IMR-90 (cell line): ENCODE results near the gene CUBN. TPM values are rescaled to one million over a fixed set of nuclear protein-coding genes. Genes with fewer than 3 reads are reported as not detected.
A peak's percentile ranks its signal among the peaks of the same experiment; 100 is the strongest.

Experiments
- ATAC-seq: fragments of 200-7000 bp; cut with Tn5 transposase; 2 replicates; pipeline ENCODE4 v1.9.1; 2020; ENCODE audit warnings: low read depth, mild to moderate bottlenecking, moderate library complexity
- BruUV-seq: library from RNA; stranded (reverse); fragments of 400-500 nt; replicated peaks from 2 replicates; lab custom pipeline; 2021; lab: Mats Ljungman, UMichigan
- CTCF ChIA-PET: fragments of 300-600 bp; formaldehyde crosslinking; extraction: SDS; loops from one replicate; lab custom pipeline; 2021; ENCODE audit warnings: antibody characterized with exemption; lab: Yijun Ruan, JAX
- POLR2A ChIA-PET: fragments of 300-600 bp; sonication (Branson Sonifier 250); formaldehyde crosslinking; loops from one replicate; lab custom pipeline; 2022; ENCODE audit warnings: antibody characterized with exemption; ENCODE audit not compliant: unreplicated experiment; lab: Charles Lee
- DNase-seq: peaks from one replicate; pipeline ENCODE4 v3.0.0; 2013
- H2AFZ ChIP-seq: replicated peaks from 2 replicates; pipeline ENCODE3; 2013; ENCODE audit warnings: low read length, mild to moderate bottlenecking; ENCODE audit not compliant: poor library complexity
- H2AK5ac ChIP-seq: 2 replicates; pipeline ENCODE4 v1.6.1; 2013; ENCODE audit warnings: low read depth, low read length, inconsistent platforms
- H2AK9ac ChIP-seq: replicated peaks from 2 replicates; pipeline ENCODE3; 2013; ENCODE audit warnings: mild to moderate bottlenecking, low read depth, low read length, moderate library complexity; ENCODE audit not compliant: poor library complexity
- H2BK120ac ChIP-seq: 2 replicates; pipeline ENCODE4 v1.6.1; 2013; ENCODE audit warnings: low read depth, low read length, inconsistent platforms
- H2BK15ac ChIP-seq: 3 replicates; pipeline ENCODE4 v1.6.1; 2013; ENCODE audit warnings: low read depth, low read length, inconsistent platforms
- H2BK20ac ChIP-seq: 2 replicates; pipeline ENCODE4 v1.6.1; 2013; ENCODE audit warnings: low read depth, mild to moderate bottlenecking, inconsistent platforms, low read length, moderate library complexity
- H2BK5ac ChIP-seq: 2 replicates; pipeline ENCODE4 v1.6.1; 2013; ENCODE audit warnings: mild to moderate bottlenecking, low read depth, low read length, inconsistent platforms; ENCODE audit not compliant: poor library complexity, severe bottlenecking
- H3K14ac ChIP-seq: replicated peaks from 2 replicates; pipeline ENCODE4 v1.6.1; 2013; ENCODE audit warnings: low read depth, low read length, inconsistent platforms
- H3K18ac ChIP-seq: 2 replicates; pipeline ENCODE4 v1.6.1; 2013; ENCODE audit warnings: low read depth, low read length, control low read depth
- H3K23ac ChIP-seq: 2 replicates; pipeline ENCODE4 v1.6.1; 2013; ENCODE audit warnings: low read depth, low read length, inconsistent platforms
- H3K27ac ChIP-seq: 2 replicates; pipeline ENCODE4 v1.5.1; 2013; ENCODE audit warnings: mild to moderate bottlenecking, control low read depth, low read length; ENCODE audit not compliant: insufficient read depth
- H3K27me3 ChIP-seq: 2 replicates; pipeline ENCODE4 v1.6.1; 2013; ENCODE audit warnings: low read length; ENCODE audit not compliant: control insufficient read depth, insufficient read depth
- H3K36me3 ChIP-seq: 2 replicates; pipeline ENCODE4 v1.6.1; 2013; ENCODE audit warnings: low read length, mixed read lengths; ENCODE audit not compliant: control insufficient read depth, insufficient read depth
- H3K4ac ChIP-seq: 2 replicates; pipeline ENCODE4 v1.6.1; 2013; ENCODE audit warnings: low read depth, low read length, inconsistent platforms
- H3K4me1 ChIP-seq: 2 replicates; pipeline ENCODE4 v1.6.1; 2013; ENCODE audit warnings: low read length, mixed read lengths; ENCODE audit not compliant: control insufficient read depth, insufficient read depth
- H3K4me2 ChIP-seq: 2 replicates; pipeline ENCODE4 v1.6.1; 2013; ENCODE audit warnings: low read depth, mild to moderate bottlenecking, control low read depth, low read length, moderate library complexity
- H3K4me3 ChIP-seq: 2 replicates; pipeline ENCODE4 v1.5.1; 2013; ENCODE audit warnings: low read depth, mild to moderate bottlenecking, control low read depth, low read length, moderate library complexity; ENCODE audit not compliant: insufficient read depth
- H3K56ac ChIP-seq: 2 replicates; pipeline ENCODE4 v1.6.1; 2013; ENCODE audit warnings: low read length, inconsistent platforms; ENCODE audit not compliant: insufficient read depth; ENCODE audit errors: extremely low read depth
- H3K79me1 ChIP-seq, 2 experiments: 2 replicates each; pipeline ENCODE4 v1.6.1; 2013; ENCODE audit warnings: low read length in 2 of 2, inconsistent platforms in 1 of 2, low read depth in 1 of 2
- H3K9ac ChIP-seq: 2 replicates; pipeline ENCODE4 v1.6.1; 2013; ENCODE audit warnings: low read depth, low read length, control low read depth
- H3K9me1 ChIP-seq: 2 replicates; pipeline ENCODE4 v1.6.1; 2013; ENCODE audit warnings: low read length, inconsistent platforms; ENCODE audit not compliant: insufficient read depth
- H3K9me3 ChIP-seq: 2 replicates; pipeline ENCODE4 v1.6.1; 2013; ENCODE audit warnings: low read length; ENCODE audit not compliant: control insufficient read depth, insufficient read depth
- H4K20me1 ChIP-seq: 2 replicates; pipeline ENCODE4 v1.6.1; 2013; ENCODE audit warnings: low read length, inconsistent platforms; ENCODE audit not compliant: insufficient read depth
- H4K5ac ChIP-seq: 2 replicates; pipeline ENCODE4 v1.6.1; 2013; ENCODE audit warnings: mild to moderate bottlenecking, low read depth, low read length, control low read depth
- H4K8ac ChIP-seq, 2 experiments: 2 replicates each; pipeline ENCODE4 v1.6.1; 2013; ENCODE audit warnings: low read depth in 2 of 2, low read length in 2 of 2, control low read depth in 1 of 2, inconsistent platforms in 1 of 2
- H4K91ac ChIP-seq: 2 replicates; pipeline ENCODE4 v1.6.1; 2013; ENCODE audit warnings: low read depth, low read length, inconsistent platforms; ENCODE audit not compliant: insufficient read depth
- BHLHE40 ChIP-seq: fragments of 150-350 bp; IDR thresholded peaks from 2 replicates; pipeline ENCODE4 v1.6.1; 2016; ENCODE audit warnings: mild to moderate bottlenecking, low read depth, low read length
- CHD1 ChIP-seq: IDR thresholded peaks from 2 replicates; pipeline ENCODE4 v1.6.1; 2012; ENCODE audit warnings: low read depth, low read length, improper control_type of control experiment
- MAFK ChIP-seq: IDR thresholded peaks from 2 replicates; pipeline ENCODE4 v1.6.1; 2012; ENCODE audit warnings: low read depth, low read length, improper control_type of control experiment
- MAZ ChIP-seq: IDR thresholded peaks from 2 replicates; pipeline ENCODE4 v1.6.1; 2012; ENCODE audit warnings: low read depth, mild to moderate bottlenecking, low read length, improper control_type of control experiment, moderate library complexity, borderline replicate concordance
- NFE2L2 ChIP-seq: fragments of 150-350 bp; IDR thresholded peaks from 2 replicates; pipeline ENCODE4 v1.6.1; 2016; ENCODE audit warnings: low read depth, mild to moderate bottlenecking, low read length
- RAD21 ChIP-seq: IDR thresholded peaks from 2 replicates; pipeline ENCODE4 v1.6.1; 2012; ENCODE audit warnings: low read length, improper control_type of control experiment
- RCOR1 ChIP-seq: IDR thresholded peaks from 2 replicates; pipeline ENCODE4 v1.6.1; 2012; ENCODE audit warnings: mild to moderate bottlenecking, low read length, improper control_type of control experiment; ENCODE audit not compliant: insufficient replicate concordance
- SMC3 ChIP-seq: fragments of 150-350 bp; IDR thresholded peaks from 2 replicates; pipeline ENCODE4 v1.6.1; 2016; ENCODE audit warnings: low read depth, mild to moderate bottlenecking, antibody characterized with exemption, low read length, moderate library complexity
- WGBS, 2 experiments: methylation state at CpG; one replicate each; pipeline versions ENCODE4 v1.1.5 to v1.1.7; 2013; ENCODE audit warnings: missing lambda C conversion rate in 2 of 2; ENCODE audit not compliant: insufficient read length in 1 of 2; ENCODE audit errors: extremely low coverage in 2 of 2; 5-methylcytosine and 5-hydroxymethylcytosine counted together
- dilution Hi-C: fragments of 300-500 bp; cut with HindIII; formaldehyde crosslinking; loops from one replicate; pipeline ENCODE4 v1.14.3; 2018; ENCODE audit warnings: low sequenced_read_pairs; ENCODE audit not compliant: unreplicated experiment
- in situ Hi-C: fragments of 300-500 bp; cut with MboI; formaldehyde crosslinking; loops from 3 replicates; pipeline ENCODE4 v1.14.3; 2019; ENCODE audit warnings: low sequenced_read_pairs, inconsistent platforms, mixed read lengths
- intact Hi-C: fragments of 100-400 bp; cut with micrococcal nuclease; formaldehyde crosslinking; loops from 2 replicates; pipeline ENCODE4 v1.10.0; 2022
- polyA plus RNA-seq, 3 experiments: library from polyadenylated mRNA; depleted of rRNA; stranded (reverse); fragments of >200 nt; gene quantifications; 2 replicates each; pipeline ENCODE4 v1.2.3, GENCODE V29; 2012; ENCODE audit warnings: low replicate concordance in 1 of 3
- total RNA-seq: library from RNA; depleted of rRNA; stranded (reverse); fragments of >200 nt; gene quantifications from 2 replicates; pipeline ENCODE4 v1.2.3, GENCODE V29; 2012

CUBN gene
- total and polyA plus RNA-seq, 2 of the 4 experiments (the other 2 are of a cell fraction): 0.19 to 0.54 TPM

- Histone ChIP-seq H2AK5ac (no peak overlapping the region; the same call in 1 of the 2 replicates), H3K79me1 (0 out of 4 replicates have a peak, but pooled peaks cover 0 to 2% of the 10 kb centered on the region in 2 experiments), H3K36me3 (no peaks in the 10 kb centered on the region), H3K9ac (no peak overlapping the region), H3K23ac (no peak overlapping the region), H3K4me1 (peaks cover 6% of the 10 kb centered on the region), H4K5ac (no peak overlapping the region), H3K27ac (no peak overlapping the region), H4K20me1 (no peaks in the 10 kb centered on the region; the same call in 1 of the 2 replicates), H2BK15ac (0 out of 3 replicates have a peak overlapping the region, but pooled peaks have one; percentile 59), H3K56ac (no peak overlapping the region), H2BK20ac (no peak overlapping the region), H3K9me1 (peaks cover 7% of the 10 kb centered on the region; the same call in 1 of the 2 replicates), H2AK9ac (no peak overlapping the region), H2BK120ac (peak overlapping the region; percentile 10; the same call in 1 of the 2 replicates), H3K27me3 (no peaks in the 10 kb centered on the region), H4K91ac (no peak overlapping the region), H3K4ac (no peak overlapping the region), H3K4me3 (no peak overlapping the region), H2BK5ac (no peak overlapping the region), H3K4me2 (no peak overlapping the region), H4K8ac (no peak overlapping the region), H3K18ac (no peak overlapping the region; the same call in 1 of the 2 replicates), H3K14ac (no peak overlapping the region), H3K9me3 (no peaks in the 10 kb centered on the region), H2AFZ (no peak overlapping the region)
- dilution Hi-C loops: no loop called here
- ChIA-PET POLR2A (no interaction called here), CTCF (no interaction called here)
- BruUV-seq: no TSS peak
- in situ Hi-C loops: no loop called here
- WGBS, 2 experiments: 81% methylated on average over 3 of the region's 3 CpGs; no CpG with 5 or more reads in 1 of the 2 experiments
- TF ChIP-seq CHD1: no peak
- no peak for TF ChIP-seq SMC3
- TF ChIP-seq MAFK: no peak
- TF ChIP-seq MAZ: no peak
- TF ChIP-seq RAD21: no peak
- no peak for TF ChIP-seq BHLHE40
- TF ChIP-seq NFE2L2: no peak
- TF ChIP-seq RCOR1: no peak
- intact Hi-C loops: loop anchor here (5.0 kb wide), 1 partner anchor 267 kb away; no protein-coding TSS in a partner anchor
- no peak for DNase-seq
- no peak for ATAC-seq
Observed at GRCh38 chr10:17123961-17124360, 5.7 kb downstream of the CUBN start.
